ENCODE data around the gene ADAM8.

Gene ADAM8

GRCh38 chr10:133249975-133250754 is 26.5 kb downstream of the ADAM8 start:
- H3K4me3 ChIP-seq (ENCODE audit: low read length): no peak overlapping the region
- peaks cover 7% of the 10 kb centered on the region for H3K4me1 ChIP-seq (ENCODE audit: control insufficient read depth, insufficient read depth, low read length)
- no CpG with 5 or more reads among the region's 11 CpGs for WGBS (ENCODE audit: insufficient coverage, insufficient read length)
- H3K9me3 ChIP-seq (ENCODE audit: control insufficient read depth, insufficient read depth, low read length): no peaks in the 10 kb centered on the region
- DNase-seq (ENCODE audit: low read depth, low spot score): no peak
- H3K27me3 ChIP-seq (ENCODE audit: control insufficient read depth, insufficient read depth, low read length): no peaks in the 10 kb centered on the region
- no peak overlapping the region for H3K27ac ChIP-seq (ENCODE audit: low read length)
- H3K36me3 ChIP-seq (ENCODE audit: control insufficient read depth, insufficient read depth, low read length): no peaks in the 10 kb centered on the region

GRCh38 chr10:133249094-133249780 is 27.4 kb downstream of the ADAM8 start:
- no peak for DNase-seq (ENCODE audit: low read depth, low spot score)
- H3K27ac ChIP-seq (ENCODE audit: low read length): no peak overlapping the region
- no CpG with 5 or more reads among the region's 21 CpGs for WGBS (ENCODE audit: insufficient coverage, insufficient read length)
- no peaks in the 10 kb centered on the region for H3K36me3 ChIP-seq (ENCODE audit: control insufficient read depth, insufficient read depth, low read length)
- no peaks in the 10 kb centered on the region for H3K9me3 ChIP-seq (ENCODE audit: control insufficient read depth, insufficient read depth, low read length)
- H3K4me3 ChIP-seq (ENCODE audit: low read length): no peak overlapping the region
- peaks cover 7% of the 10 kb centered on the region for H3K4me1 ChIP-seq (ENCODE audit: control insufficient read depth, insufficient read depth, low read length)
- no peaks in the 10 kb centered on the region for H3K27me3 ChIP-seq (ENCODE audit: control insufficient read depth, insufficient read depth, low read length)

- Histone ChIP-seq H3K27me3 (ENCODE audit: control insufficient read depth, insufficient read depth, low read length) (no peaks in the 10 kb centered on the region), H3K36me3 (ENCODE audit: control insufficient read depth, insufficient read depth, low read length) (no peaks in the 10 kb centered on the region), H3K4me3 (ENCODE audit: low read length) (no peak overlapping the region), H3K4me1 (ENCODE audit: control insufficient read depth, insufficient read depth, low read length) (peaks cover 7% of the 10 kb centered on the region), H3K27ac (ENCODE audit: low read length) (no peak overlapping the region), H3K9me3 (ENCODE audit: control insufficient read depth, insufficient read depth, low read length) (no peaks in the 10 kb centered on the region)
- WGBS (ENCODE audit: insufficient coverage, insufficient read length): no CpG with 5 or more reads among the region's 12 CpGs
- DNase-seq (ENCODE audit: low read depth, low spot score): no peak
Observed at GRCh38 chr10:133248334-133248715, 28.3 kb downstream of the ADAM8 start.

- no peak for DNase-seq (ENCODE audit: low read depth, low spot score)
Observed at GRCh38 chr10:133247681-133248333, 28.9 kb downstream of the ADAM8 start.

GRCh38 chr10:133246236-133246626 is 30.4 kb downstream of the ADAM8 start:
- no peak for DNase-seq (ENCODE audit: low read depth, low spot score)
- Histone ChIP-seq H3K4me1 (ENCODE audit: control insufficient read depth, insufficient read depth, low read length) (peaks cover 7% of the 10 kb centered on the region), H3K36me3 (ENCODE audit: control insufficient read depth, insufficient read depth, low read length) (no peaks in the 10 kb centered on the region), H3K27me3 (ENCODE audit: control insufficient read depth, insufficient read depth, low read length) (no peaks in the 10 kb centered on the region), H3K9me3 (ENCODE audit: control insufficient read depth, insufficient read depth, low read length) (no peaks in the 10 kb centered on the region), H3K27ac (ENCODE audit: low read length) (no peak overlapping the region), H3K4me3 (ENCODE audit: low read length) (no peak overlapping the region)
- no CpG with 5 or more reads among the region's 12 CpGs for WGBS (ENCODE audit: insufficient coverage, insufficient read length)

More at GRCh38 chr10:133247681-133248333, 28.9 kb downstream of the ADAM8 start:
- H3K27me3 ChIP-seq (ENCODE audit: control insufficient read depth, insufficient read depth, low read length): no peaks in the 10 kb centered on the region
- WGBS (ENCODE audit: insufficient coverage, insufficient read length): no CpG with 5 or more reads among the region's 36 CpGs
- H3K36me3 ChIP-seq (ENCODE audit: control insufficient read depth, insufficient read depth, low read length): no peaks in the 10 kb centered on the region
- no peak overlapping the region for H3K27ac ChIP-seq (ENCODE audit: low read length)
- no peak overlapping the region for H3K4me3 ChIP-seq (ENCODE audit: low read length)
- H3K9me3 ChIP-seq (ENCODE audit: control insufficient read depth, insufficient read depth, low read length): no peaks in the 10 kb centered on the region
- H3K4me1 ChIP-seq (ENCODE audit: control insufficient read depth, insufficient read depth, low read length): peaks cover 7% of the 10 kb centered on the region

- DNase-seq (ENCODE audit: low read depth, low spot score): no peak
- Histone ChIP-seq H3K27ac (ENCODE audit: low read length) (no peak overlapping the region), H3K9me3 (ENCODE audit: control insufficient read depth, insufficient read depth, low read length) (no peaks in the 10 kb centered on the region), H3K4me1 (ENCODE audit: control insufficient read depth, insufficient read depth, low read length) (peaks cover 7% of the 10 kb centered on the region), H3K4me3 (ENCODE audit: low read length) (no peak overlapping the region), H3K36me3 (ENCODE audit: control insufficient read depth, insufficient read depth, low read length) (no peaks in the 10 kb centered on the region), H3K27me3 (ENCODE audit: control insufficient read depth, insufficient read depth, low read length) (no peaks in the 10 kb centered on the region)
- no CpG with 5 or more reads among the region's 33 CpGs for WGBS (ENCODE audit: insufficient coverage, insufficient read length)
Observed at GRCh38 chr10:133245439-133246235, 31.0 kb downstream of the ADAM8 start.

GRCh38 chr10:133243593-133243992 is 33.1 kb downstream of the ADAM8 start:
- H3K27ac ChIP-seq (ENCODE audit: low read length): no peak overlapping the region
- WGBS (ENCODE audit: insufficient coverage, insufficient read length): no CpG with 5 or more reads among the region's 14 CpGs
- H3K4me1 ChIP-seq (ENCODE audit: control insufficient read depth, insufficient read depth, low read length): peaks cover 8% of the 10 kb centered on the region
- H3K4me3 ChIP-seq (ENCODE audit: low read length): no peak overlapping the region
- H3K9me3 ChIP-seq (ENCODE audit: control insufficient read depth, insufficient read depth, low read length): no peaks in the 10 kb centered on the region
- DNase-seq (ENCODE audit: low read depth, low spot score): no peak
- no peaks in the 10 kb centered on the region for H3K36me3 ChIP-seq (ENCODE audit: control insufficient read depth, insufficient read depth, low read length)
- H3K27me3 ChIP-seq (ENCODE audit: control insufficient read depth, insufficient read depth, low read length): peaks cover 2% of the 10 kb centered on the region; the same call in 1 of the 2 replicates

GRCh38 chr10:133242611-133243356 is 33.9 kb downstream of the ADAM8 start:
- Histone ChIP-seq H3K27me3 (ENCODE audit: control insufficient read depth, insufficient read depth, low read length) (peaks cover 2% of the 10 kb centered on the region; the same call in 1 of the 2 replicates), H3K4me3 (ENCODE audit: low read length) (no peak overlapping the region), H3K4me1 (ENCODE audit: control insufficient read depth, insufficient read depth, low read length) (peaks cover 8% of the 10 kb centered on the region), H3K27ac (ENCODE audit: low read length) (no peak overlapping the region), H3K36me3 (ENCODE audit: control insufficient read depth, insufficient read depth, low read length) (no peaks in the 10 kb centered on the region), H3K9me3 (ENCODE audit: control insufficient read depth, insufficient read depth, low read length) (no peaks in the 10 kb centered on the region)
- 100% methylated on average over 1 of the region's 27 CpGs for WGBS (ENCODE audit: insufficient coverage, insufficient read length)
- DNase-seq (ENCODE audit: low read depth, low spot score): no peak

GRCh38 chr10:133241501-133242205 is 35.0 kb downstream of the ADAM8 start:
- WGBS (ENCODE audit: insufficient coverage, insufficient read length): no CpG with 5 or more reads among the region's 25 CpGs
- Histone ChIP-seq H3K27me3 (ENCODE audit: control insufficient read depth, insufficient read depth, low read length) (peaks cover 7% of the 10 kb centered on the region), H3K36me3 (ENCODE audit: control insufficient read depth, insufficient read depth, low read length) (no peaks in the 10 kb centered on the region), H3K4me1 (ENCODE audit: control insufficient read depth, insufficient read depth, low read length) (peaks cover 5% of the 10 kb centered on the region), H3K9me3 (ENCODE audit: control insufficient read depth, insufficient read depth, low read length) (no peaks in the 10 kb centered on the region), H3K27ac (ENCODE audit: low read length) (no peak overlapping the region), H3K4me3 (ENCODE audit: low read length) (no peak overlapping the region)
- no peak for DNase-seq (ENCODE audit: low read depth, low spot score)

Data from iPS DF 6.9 (cell line).